Fibroblast of mammary gland (primary cell): ENCODE data around the gene PLPP6.

ENCODE experiments used
- DNase-seq: peaks from one replicate; pipeline ENCODE4 v3.0.0-alpha.2; 2010; ENCODE audit warnings: low read depth
- H3K4me3 ChIP-seq: 2 replicates; pipeline ENCODE4 v1.5.1; 2011; ENCODE audit warnings: low read depth, mild to moderate bottlenecking, low read length, moderate library complexity; ENCODE audit not compliant: control insufficient read depth
- CTCF ChIP-seq: conservative IDR thresholded peaks from 2 replicates; pipeline ENCODE4 v1.5.1; 2011; ENCODE audit warnings: low read depth, low read length, inconsistent platforms; ENCODE audit not compliant: control insufficient read depth, insufficient read depth

Gene PLPP6

GRCh38 chr9:4662108-4662988 is at the start of gene PLPP6:
TSS of gene PLPP6 (plus strand) at chr9:4662294. CDS start at chr9:4662376, 82 bp downstream.
- TF ChIP-seq CTCF: peak; percentile 51
- peak within 1 kb of the TSS; percentile 66 for H3K4me3 ChIP-seq
- DNase-seq: peak; percentile 75

- TF ChIP-seq CTCF: no peak
- no peak for DNase-seq
Measured at GRCh38 chr9:4614627-4615026, 47.5 kb upstream of the PLPP6 start.

GRCh38 chr9:4615251-4615650 is 46.8 kb upstream of the PLPP6 start:
- TF ChIP-seq CTCF: no peak
- H3K4me3 ChIP-seq: no peak overlapping the region
- DNase-seq: peak; percentile 83

More at GRCh38 chr9:4614627-4615026, 47.5 kb upstream of the PLPP6 start:
- H3K4me3 ChIP-seq: no peak overlapping the region

- H3K4me3 ChIP-seq: no peak overlapping the region
- DNase-seq: no peak
- no peak for TF ChIP-seq CTCF
Measured at GRCh38 chr9:4615778-4616177, 46.3 kb upstream of the PLPP6 start.

- no peak overlapping the region for H3K4me3 ChIP-seq
- no peak for TF ChIP-seq CTCF
- DNase-seq: no peak
Measured at GRCh38 chr9:4617752-4618151, 44.3 kb upstream of the PLPP6 start.

GRCh38 chr9:4618700-4619099 is 43.4 kb upstream of the PLPP6 start:
- no peak overlapping the region for H3K4me3 ChIP-seq
- TF ChIP-seq CTCF: no peak
- DNase-seq: no peak
